ENCODE data around the gene KCP. TPM values are rescaled to one million over a fixed set of nuclear protein-coding genes. Genes with fewer than 3 reads are reported as not detected.

Gene KCP
- total RNA-seq, 2 donors from 2014 or later: 0.31 to 0.50 TPM

DNA sequence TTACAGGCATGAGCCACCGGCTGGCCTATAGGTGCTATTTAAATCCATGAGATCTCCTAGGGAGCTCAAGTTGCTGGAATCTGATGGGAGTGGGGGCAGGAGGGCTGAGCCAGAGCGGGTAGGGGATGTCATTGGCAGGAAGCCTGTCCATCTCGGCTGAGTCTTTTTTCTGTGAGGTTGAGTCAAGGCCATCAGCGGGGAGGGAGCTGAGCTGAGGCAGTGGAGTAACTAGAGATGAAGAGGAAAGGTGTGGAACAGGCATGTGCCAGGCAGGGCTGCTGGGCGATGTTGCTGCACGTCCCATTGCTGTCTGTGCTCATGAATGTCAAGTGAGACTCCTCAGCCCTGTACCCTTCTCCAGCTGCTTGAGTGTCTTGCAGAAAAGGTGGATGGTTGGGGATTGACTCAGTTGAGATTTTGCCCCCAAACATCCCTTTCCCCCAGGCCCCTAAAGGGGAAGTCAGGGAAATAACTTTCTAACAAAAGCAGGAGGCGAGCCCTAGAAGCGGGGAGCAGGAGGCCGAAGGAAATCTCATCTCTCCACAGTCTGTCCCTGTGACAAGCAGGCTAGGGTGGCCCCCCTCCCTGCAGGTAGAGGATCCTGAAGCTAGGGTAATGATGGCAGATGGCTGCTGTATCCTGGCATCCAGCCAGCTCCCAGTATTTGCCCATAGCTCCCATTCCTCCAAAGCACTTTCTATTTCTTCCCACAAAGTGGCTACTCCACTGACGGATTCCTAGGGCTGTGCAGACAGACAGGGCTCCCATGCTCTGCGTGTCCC lies 42.5 kb downstream of the KCP start:
- DNase-seq (no peak), ATAC-seq (no peak)
- intact Hi-C loops (cut with DNase I): no loop called here

DNA sequence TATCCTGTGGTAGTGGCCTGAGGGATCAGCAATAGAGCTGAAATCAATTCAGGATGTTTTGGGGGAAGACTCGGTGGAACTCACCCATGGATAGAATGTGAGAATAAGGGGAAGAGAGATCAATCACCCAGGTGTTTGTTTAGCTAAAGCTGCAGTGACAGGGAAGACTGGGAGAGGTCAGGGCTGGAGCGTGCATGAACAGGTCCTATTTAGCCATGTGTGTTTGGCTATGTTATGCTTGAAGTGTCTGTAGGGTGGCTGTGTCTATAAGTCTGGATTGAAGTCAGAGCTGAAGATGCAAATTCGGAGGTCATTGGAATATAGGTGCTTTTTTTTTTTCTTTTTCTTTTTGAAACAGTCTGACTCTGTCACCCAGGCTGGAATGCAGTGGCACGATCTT lies 43.3 kb downstream of the KCP start:
- DNase-seq (no peak), ATAC-seq (no peak)
- intact Hi-C loops (cut with DNase I): no loop called here

- intact Hi-C loops (cut with DNase I): no loop called here
- DNase-seq (no peak), ATAC-seq (no peak)
Measured at GRCh38 chr7:128865996-128866877, 44.3 kb downstream of the KCP start.

DNA sequence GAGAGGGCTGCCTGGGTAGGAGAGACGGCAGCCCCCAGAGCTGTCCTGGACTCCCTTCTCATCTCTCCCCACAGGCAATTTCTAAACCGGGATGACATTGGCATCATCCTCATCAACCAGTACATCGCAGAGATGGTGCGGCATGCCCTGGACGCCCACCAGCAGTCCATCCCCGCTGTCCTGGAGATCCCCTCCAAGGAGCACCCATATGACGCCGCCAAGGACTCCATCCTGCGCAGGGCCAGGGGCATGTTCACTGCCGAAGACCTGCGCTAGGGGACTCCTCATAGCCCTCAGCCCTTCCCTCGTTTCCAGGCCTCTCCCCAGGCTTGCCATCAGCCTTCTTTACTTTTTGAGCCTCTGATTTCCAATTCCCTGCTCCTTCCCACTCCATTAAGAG lies 45.2 kb downstream of the KCP start:
- intact Hi-C loops (cut with DNase I): no loop called here
- ATAC-seq (no peak), DNase-seq (no peak)

DNA sequence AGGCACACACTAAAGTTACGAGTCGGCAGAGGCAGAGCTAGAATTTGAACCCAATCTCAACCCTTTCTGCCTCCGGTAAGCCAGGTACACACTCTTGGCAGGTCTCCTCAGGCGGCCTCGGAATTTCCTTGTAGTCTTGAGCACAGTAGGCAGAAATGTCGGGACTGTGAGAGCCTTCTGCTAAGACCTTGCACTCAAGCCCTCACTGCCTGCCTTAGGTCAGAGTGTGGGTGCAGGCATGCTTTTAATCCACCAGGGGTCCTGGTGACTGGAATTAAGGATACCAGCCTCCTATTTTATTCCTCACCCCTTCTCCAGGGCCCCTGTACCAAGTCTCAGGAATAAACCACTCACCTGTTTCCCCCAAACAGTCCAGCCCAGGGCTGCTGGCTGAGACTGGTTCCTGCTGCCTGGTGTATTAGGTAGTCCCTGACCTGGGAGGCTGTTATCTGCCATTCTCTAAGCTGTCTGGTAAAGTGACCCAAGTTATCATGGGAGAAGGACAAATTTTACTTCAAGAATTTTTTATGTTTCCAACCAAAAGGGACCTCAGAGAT lies 47.0 kb downstream of the KCP start:
- intact Hi-C loops (cut with DNase I): loop anchor here in 1 of 2 donors (5.0 kb wide), 1 partner anchor 121 kb away; no protein-coding TSS in a partner anchor

GRCh38 chr7:128862571-128863432 lies 47.7 kb downstream of the KCP start, which contains the start of gene ATP6V1F:
Gene ATP6V1F, plus strand, starts transcription at chr7:128862856. Its CDS starts 49 bp downstream, at chr7:128862905.
- ATAC-seq (peak; percentile 85 to 93), DNase-seq (peak; percentile 98)
- intact Hi-C loops (cut with DNase I): loop anchor here in 1 of 2 donors (5.0 kb wide), 1 partner anchor 121 kb away; no protein-coding TSS in a partner anchor

More for the DNA sequence above, 47.0 kb downstream of the KCP start:
- no peak for DNase-seq
- peak; percentile 13 for ATAC-seq

DNA sequence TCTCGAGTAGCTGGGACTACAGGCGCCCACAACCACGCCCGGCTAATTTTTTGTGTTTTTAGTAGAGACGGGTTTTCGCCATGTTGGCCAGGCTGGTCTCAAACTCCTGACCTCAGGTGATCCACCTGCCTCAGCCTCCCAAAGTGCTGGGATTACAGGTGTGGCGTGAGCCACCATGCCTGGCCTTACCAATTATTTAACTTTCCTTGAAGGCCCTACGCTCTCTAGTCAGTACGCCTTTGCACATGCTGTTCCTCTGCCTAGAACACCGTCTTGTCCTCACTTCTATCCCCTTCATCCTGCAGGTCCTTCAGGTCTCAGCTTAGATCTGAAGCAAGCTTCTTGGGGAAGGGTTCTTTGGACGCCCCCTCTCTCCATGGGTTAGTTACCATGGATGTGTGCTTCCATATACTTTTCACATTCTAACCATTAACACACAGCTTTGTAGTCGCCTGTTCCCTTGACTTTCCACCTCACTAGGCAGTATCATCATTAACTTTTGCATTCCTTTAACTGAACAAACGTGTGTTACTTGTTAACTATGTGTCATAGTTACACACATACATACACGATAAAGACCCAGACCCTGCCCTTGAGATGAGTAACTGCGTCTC lies 48.4 kb downstream of the KCP start:
- no peak for ATAC-seq
- intact Hi-C loops (cut with DNase I): loop anchor here in 1 of 2 donors (5.0 kb wide), 1 partner anchor 120 kb away; no protein-coding TSS in a partner anchor
- no peak for DNase-seq

- no peak for DNase-seq
- intact Hi-C loops (cut with DNase I): loop anchor here in 1 of 2 donors (5.0 kb wide), 1 partner anchor 118 kb away; no protein-coding TSS in a partner anchor
- ATAC-seq: peak in 1 of 2 donors; percentile 0
Measured at GRCh38 chr7:128860158-128861073, 50.1 kb downstream of the KCP start.

- ATAC-seq (peak in 1 of 2 donors; percentile 9), DNase-seq (peak; percentile 44)
- intact Hi-C loops (cut with DNase I): loop anchor here in 1 of 2 donors (5.0 kb wide), 1 partner anchor 117 kb away; no protein-coding TSS in a partner anchor
Measured at GRCh38 chr7:128859232-128860157, 51.0 kb downstream of the KCP start.

DNA sequence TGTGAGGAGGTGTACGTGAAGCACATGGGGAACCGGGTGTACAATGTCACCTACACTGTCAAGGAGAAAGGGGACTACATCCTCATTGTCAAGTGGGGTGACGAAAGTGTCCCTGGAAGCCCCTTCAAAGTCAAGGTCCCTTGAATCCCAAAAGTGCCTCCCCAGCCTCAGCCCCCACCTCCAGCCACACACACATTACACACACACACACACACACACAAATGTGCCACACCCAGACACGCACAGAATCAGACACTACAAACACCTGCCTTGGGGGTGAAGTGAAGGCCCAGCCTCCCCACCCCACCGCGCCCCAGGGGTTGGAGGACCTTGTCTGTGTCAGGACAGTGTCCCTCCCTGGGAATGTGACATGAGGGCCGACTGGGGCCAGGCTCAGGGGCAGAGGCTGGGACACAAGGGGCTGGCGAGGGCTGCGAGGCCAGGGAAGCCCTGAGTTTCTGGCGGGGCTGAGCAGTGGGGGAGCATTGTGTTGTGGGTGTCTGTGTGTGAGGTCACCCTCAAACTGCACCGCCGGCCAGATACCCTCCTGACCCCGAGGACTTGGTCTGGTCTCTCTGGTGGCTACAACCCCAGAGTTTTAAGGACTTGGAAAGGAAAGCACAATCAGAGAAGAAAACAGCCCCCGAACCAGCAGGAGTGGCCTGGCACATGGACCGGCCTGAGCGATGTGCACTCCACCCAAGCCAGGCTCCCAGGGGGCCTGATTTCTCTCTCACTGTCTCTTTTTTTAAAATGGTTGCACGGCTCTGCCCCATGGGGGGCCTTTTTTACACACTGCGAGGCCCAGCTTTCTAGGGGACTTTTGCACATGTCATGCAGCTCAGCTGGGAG lies 51.9 kb downstream of the KCP start:
- intact Hi-C loops (cut with DNase I): no loop called here
- peak in 1 of 2 donors; percentile 6 for ATAC-seq
- DNase-seq: no peak

DNA sequence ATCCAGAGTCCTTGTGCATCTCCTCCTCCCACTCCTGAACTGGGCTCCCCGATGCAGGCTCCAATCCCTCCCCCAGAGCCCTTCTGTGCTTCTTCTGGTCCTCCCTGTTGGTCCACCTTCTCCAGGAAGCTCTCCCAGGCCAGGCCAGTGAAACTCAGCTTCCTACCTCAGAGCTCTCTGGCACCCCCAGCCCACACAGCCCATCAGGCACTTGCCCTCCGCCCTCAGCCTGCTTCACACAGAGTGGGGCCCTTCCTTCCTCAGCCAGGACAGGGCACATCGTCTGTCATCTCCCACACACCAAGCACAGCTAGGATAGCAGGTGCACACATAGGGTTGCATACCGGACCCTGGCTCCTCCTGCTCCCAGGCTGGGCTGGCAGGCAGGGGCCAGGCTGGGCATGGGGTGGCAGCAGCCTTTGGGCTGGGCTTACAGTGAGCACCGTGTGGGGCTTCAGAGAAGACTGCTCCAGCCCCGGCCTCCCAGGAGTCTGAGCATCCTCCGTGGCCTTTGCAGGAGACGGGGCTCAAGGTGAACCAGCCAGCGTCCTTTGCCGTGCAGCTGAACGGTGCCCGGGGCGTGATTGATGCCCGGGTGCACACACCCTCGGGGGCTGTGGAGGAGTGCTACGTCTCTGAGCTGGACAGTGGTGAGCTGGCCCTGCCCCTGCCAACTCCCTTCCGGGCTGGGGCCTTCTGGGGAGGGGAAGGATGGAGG lies 54.3 kb downstream of the KCP start:
- ATAC-seq: no peak
- no peak for DNase-seq
- intact Hi-C loops (cut with DNase I): no loop called here

DNA sequence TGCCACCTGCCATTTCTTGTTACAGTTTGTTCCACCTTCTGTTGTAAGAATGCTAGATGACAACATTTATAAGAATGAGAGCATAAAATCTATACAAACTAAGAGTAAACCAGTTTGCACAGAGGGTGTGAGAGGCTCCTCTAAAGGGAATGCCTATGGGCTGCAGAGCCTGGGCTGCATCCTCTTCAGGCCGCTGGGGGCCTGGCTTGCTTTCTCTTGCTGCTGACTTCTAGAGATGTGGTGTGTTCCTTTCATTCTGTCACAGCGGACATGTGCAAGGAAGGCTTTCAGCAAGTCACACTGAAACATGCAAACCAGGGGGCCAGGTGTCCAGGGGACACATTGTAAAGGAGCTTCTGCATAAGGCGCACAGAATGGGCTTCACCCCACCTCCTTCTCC lies 55.0 kb downstream of the KCP start:
- ATAC-seq (no peak), DNase-seq (no peak)
- intact Hi-C loops (cut with DNase I): no loop called here

DNA sequence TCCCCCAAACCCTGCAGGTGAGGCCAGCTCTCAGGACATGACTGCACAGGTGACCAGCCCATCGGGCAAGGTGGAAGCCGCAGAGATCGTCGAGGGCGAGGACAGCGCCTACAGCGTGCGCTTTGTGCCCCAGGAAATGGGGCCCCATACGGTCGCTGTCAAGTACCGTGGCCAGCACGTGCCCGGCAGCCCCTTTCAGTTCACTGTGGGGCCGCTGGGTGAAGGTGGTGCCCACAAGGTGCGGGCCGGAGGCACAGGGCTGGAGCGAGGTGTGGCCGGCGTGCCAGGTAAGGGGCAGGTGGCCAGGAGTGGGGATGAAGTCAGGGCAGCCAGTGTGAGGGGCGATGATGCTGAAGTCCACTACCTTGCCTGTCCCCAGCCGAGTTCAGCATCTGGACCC lies 56.1 kb downstream of the KCP start:
- intact Hi-C loops (cut with DNase I): no loop called here
- DNase-seq: no peak

DNA sequence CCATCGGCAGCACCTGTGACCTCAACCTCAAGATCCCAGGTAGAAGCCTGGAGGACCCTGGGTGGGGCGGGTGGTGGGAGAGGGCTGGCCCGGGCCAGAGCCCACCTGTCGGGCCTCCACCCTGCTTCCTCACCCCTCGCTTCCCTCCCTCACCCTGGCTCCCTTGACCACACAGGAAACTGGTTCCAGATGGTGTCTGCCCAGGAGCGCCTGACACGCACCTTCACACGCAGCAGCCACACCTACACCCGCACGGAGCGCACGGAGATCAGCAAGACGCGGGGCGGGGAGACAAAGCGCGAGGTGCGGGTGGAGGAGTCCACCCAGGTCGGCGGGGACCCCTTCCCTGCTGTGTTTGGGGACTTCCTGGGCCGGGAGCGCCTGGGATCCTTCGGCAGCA lies 56.7 kb downstream of the KCP start:
- ATAC-seq: no peak
- no peak for DNase-seq
- intact Hi-C loops (cut with DNase I): no loop called here

More for the DNA sequence above, 56.1 kb downstream of the KCP start:
- ATAC-seq: no peak

Measured in left cardiac atrium (tissue), 4 donors.